RPMI7951 (cell line): Measurements from ENCODE around the gene BRF1. TPM values are rescaled to one million over a fixed set of nuclear protein-coding genes. Genes with fewer than 3 reads are reported as not detected.
"Not testable (repeated sequence)": the region's sequence is repeated elsewhere in the genome, so short reads cannot be mapped to it uniquely, and the experiment has no call there.

Experiments
- DNase-seq: peaks from one replicate; pipeline ENCODE4 v3.0.0-alpha.2; 2012; ENCODE audit warnings: low read depth
- total RNA-seq: library from RNA; depleted of rRNA; stranded (reverse); fragments of >200 nt; shearing (Covaris generic); gene quantifications from 2 replicates; pipeline ENCODE4 v1.2.3, GENCODE V29; 2014; rRNA removed

Gene BRF1, protein sequence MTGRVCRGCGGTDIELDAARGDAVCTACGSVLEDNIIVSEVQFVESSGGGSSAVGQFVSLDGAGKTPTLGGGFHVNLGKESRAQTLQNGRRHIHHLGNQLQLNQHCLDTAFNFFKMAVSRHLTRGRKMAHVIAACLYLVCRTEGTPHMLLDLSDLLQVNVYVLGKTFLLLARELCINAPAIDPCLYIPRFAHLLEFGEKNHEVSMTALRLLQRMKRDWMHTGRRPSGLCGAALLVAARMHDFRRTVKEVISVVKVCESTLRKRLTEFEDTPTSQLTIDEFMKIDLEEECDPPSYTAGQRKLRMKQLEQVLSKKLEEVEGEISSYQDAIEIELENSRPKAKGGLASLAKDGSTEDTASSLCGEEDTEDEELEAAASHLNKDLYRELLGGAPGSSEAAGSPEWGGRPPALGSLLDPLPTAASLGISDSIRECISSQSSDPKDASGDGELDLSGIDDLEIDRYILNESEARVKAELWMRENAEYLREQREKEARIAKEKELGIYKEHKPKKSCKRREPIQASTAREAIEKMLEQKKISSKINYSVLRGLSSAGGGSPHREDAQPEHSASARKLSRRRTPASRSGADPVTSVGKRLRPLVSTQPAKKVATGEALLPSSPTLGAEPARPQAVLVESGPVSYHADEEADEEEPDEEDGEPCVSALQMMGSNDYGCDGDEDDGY
- total RNA-seq, result 13.7 and 13.9 TPM in 2 replicates

- peak; percentile 87 for DNase-seq
Measured at GRCh38 chr14:105300542-105301102, at the start of gene BRF1. Gene BRF1, minus strand, starts transcription at chr14:105301001. Its CDS starts 372 bp downstream, at chr14:105300629.

- DNase-seq, result no peak
Measured at GRCh38 chr14:105349992-105350391, 49.2 kb upstream of the BRF1 start.

GRCh38 chr14:105348945-105349699, 48.3 kb upstream of the BRF1 start:
- DNase-seq, result no peak

- DNase-seq, result no peak
Measured at GRCh38 chr14:105348169-105348944, 47.6 kb upstream of the BRF1 start.

DNA sequence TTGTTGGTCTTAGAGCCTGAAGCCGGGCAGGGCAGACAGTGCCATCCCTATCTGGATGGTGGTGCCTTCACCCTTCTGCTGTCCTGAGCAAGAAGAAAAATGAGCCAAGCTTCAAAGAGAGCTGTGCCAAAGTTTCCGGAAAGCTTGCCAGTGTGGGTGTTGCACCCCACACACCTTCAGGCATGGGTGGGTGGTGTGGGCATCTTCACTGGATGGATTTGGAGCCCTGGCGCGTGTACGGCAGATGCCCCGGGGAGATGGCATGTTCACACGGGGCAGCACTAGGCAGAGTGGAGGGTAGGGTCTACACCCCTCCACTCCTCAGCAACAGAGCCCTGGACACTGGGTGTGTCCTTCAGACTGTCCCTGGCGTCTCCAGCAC, 46.8 kb upstream of the BRF1 start:
- no peak for DNase-seq

DNA sequence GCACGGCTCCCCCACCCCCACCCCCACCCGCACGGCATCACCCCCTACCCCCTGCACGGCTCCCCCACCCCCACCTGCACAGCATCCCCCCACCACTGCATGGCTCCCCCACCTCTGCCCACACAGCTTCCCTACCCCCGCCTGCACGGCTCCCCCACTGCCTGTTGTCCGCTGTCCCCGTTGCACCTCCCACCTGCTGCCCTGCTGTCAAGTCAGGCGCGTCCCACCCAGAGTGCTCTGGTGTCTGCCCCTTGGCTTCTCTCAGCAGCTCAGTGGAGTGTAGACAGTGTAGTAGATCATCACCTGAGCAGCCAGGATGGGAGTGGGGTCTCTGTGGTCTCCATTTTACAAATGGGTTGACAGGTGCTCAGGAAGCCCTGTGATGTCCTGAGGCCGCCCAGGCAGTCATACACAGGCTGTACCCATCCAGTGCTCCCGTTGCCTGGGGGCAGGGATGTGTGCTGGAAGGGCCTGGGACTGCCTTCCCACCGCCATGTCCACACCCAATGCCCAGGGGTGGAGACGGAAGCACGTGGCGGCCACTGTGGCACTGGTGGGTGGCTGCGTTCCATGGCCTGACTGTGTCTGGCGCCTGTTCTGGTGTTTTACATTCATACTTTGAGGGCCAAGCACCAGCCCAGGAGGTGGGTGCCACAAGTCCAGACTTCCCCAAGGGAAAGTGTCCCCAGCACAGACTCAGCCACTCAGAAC, 46.2 kb upstream of the BRF1 start:
- no peak for DNase-seq

- DNase-seq, result no peak
Measured at GRCh38 chr14:105346200-105346533, 45.4 kb upstream of the BRF1 start.

DNA sequence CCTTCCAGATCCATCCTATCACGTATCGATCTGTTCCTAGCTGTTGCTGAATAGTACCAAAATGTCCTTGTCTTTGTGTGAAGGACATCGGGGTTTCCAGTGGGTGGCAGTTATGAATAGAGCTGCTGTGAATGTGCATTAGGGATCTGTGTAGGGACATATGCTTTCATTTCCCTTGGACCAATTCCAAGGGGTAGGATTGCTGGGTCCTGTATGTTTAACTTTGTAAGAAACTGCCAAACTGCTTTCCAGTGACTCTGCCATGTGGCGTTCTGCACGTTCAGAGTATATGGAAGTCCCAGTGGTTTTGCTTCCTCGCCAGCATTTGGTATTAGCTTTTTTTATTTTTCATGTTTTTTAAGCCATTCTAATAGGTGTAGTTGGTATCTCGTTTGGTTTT, 42.4 kb upstream of the BRF1 start:
- no peak for DNase-seq

DNA sequence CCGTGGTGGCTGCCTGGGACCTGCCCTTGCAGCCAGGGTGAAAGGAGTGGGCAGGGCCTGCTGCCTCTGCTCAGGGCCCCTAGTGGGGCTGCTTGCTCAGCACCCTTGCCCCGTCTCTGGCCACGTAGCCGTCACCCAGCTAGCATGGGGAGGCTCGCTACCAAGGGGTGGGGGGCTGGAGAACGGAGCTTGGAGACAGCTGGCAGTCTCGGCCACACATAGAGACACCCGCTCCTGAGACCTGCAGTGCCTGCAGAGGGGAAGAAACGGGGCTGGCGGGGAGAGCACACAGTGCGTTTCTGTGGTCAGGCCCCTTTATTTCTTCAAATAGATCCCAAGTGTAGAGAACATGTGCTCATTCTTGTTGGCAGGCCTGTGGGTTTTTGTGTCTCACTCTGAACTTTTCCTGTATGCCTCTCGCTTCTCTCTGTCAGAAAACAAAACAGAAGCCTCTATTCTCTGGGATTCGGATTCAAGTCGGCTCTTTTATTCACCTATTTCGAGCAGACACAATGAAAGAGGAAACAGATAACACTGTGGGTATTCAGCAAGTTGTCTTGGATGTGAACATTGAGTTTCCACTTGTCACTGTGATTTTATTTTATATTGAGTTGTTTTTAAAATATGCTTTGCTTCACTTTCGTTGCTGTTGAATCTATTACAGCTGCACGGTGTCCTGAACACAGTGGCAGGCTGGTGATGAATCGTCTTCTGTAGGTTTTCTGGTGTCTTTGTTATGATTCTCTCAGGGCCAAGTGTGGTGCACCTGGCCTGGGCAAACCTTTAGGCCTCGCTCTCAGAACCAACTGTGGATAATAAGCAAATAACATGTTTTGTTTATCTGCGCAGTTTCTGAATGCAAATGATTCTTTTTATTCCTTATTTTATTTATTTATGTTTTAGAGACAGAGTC, 40.3 kb upstream of the BRF1 start:
- no peak for DNase-seq

DNA sequence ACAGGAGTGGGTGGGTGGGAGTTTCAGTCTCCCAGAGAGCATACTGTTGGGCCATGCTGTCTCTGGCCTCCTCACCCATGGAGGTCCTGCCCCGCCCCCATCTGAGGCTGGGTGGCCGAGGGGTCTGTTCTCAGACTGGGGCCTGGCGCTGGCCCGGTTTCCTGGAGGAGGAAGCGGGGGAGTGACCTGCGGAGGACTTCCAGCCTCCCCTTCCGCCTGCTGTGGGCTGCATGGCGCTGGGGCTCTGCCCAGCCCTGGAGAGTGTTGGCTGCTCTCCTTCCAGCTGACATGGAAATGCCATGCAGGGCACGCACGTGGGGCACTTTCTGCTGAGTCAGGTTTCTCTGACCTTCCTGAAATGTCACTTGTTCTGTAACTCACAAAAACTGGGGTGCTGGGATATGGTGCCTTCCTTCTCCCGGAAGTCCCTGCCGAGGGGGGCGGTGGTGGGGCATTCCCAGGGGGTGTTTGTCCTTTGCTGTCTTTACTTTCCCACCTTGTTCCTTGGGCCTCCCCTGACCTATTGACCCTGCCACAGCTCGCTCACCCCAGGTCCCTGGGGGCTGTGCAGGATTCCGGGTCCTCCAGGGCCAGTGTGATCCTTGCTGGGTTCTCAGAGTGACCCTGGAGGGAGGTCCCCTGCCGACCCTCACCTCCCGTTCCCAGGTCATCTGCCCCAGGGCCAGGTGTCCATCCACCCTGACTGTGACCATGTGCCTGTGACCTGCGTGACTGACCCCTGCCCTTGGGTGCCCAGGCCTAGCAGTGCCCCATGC, 37.4 kb upstream of the BRF1 start:
- DNase-seq, result no peak

GRCh38 chr14:105337433-105337832, 36.6 kb upstream of the BRF1 start:
- DNase-seq, result no peak

DNA sequence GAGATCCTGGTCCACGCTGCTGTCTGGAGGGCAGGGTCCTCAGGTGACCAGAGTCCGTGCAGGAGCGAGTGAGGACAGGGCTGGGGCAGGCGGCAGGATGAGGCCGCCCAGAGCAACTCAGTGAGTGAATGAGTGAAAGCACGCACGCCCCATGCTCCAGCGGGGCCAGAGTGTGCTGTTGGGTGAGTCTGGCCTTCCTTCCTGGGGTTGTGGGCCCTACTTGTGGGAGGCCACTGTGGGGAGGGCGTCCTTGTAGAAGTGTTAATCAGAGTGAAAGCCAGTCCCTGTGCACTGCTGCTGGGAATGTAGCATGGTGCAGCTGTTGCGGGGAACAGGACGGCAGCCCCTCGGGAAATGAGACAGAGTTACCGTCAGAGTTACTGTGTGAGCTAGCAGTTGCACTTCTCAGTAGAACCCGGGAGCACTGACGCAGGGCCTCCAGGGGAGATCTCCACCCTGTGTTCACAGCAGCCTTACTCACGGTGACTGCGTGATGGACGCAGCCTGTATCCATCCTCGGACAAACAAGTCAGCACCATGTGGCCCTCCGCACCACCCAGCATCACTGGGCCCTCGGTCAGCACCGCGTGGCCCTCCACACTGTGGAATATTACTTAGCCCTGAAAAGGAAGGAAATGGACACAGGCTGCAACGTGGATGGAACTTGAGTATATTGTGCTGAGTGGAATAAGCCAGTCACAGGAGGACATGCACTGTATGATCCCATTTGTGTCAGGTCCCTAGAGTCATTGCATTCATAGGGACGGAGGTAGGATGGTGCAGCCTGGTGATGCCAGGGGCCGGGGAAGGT, 35.9 kb upstream of the BRF1 start:
- DNase-seq, result no peak

DNA sequence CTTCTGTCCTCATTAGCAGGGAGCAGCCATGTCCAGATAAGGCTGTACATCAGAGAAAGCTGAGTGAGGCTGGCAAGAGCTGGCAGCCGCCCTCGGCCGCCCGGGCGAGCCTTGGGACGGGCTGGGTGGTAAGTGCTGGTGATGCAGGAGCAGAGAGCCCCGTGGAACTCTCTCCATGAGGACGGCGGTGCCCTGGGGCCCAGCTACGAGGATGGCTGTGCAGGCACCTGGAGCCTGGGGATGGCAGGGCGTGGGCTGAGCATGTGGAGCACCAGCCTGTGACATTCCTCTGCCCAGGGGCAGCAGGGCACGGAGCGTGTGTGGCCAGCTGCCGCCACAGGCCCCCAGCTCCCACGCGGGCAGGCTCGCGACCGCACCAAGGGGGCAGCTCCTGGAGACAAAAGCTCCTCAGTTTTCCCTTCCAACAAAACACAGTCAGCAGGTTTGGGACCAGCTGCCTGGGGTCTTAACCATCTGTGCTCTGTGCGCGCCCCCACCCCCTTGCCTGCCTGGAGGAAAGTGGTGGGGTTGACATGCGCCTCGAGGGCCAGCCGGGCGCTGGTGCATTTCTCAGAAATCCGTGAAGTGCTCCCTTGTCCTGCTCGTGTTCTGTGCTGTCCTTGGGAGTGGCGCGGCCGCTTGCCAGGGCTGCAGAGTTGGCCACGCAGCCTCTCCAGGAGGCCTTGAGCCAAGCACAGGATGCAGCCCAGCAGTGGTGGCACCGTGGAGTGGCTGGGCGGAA, 35.1 kb upstream of the BRF1 start:
- DNase-seq, result no peak

GRCh38 chr14:105335231-105335542, 34.4 kb upstream of the BRF1 start:
- DNase-seq, result not testable (repeated sequence)

GRCh38 chr14:105334383-105335230, 33.8 kb upstream of the BRF1 start:
- no peak for DNase-seq

GRCh38 chr14:105333613-105334364, 33.0 kb upstream of the BRF1 start:
- no peak for DNase-seq
